SK-N-SH (cell line): ENCODE results near the gene IQUB. TPM values are rescaled to one million over a fixed set of nuclear protein-coding genes. Genes with fewer than 3 reads are reported as not detected.

ENCODE experiments used
- CTCF ChIA-PET: fragments of 300-600, 350-600 bp; formaldehyde crosslinking; extraction: SDS; loops from one replicate; lab custom pipeline; 2021; lab: Yijun Ruan, JAX
- POLR2A ChIA-PET: fragments of 350-600 bp; sonication (Branson Sonifier 250); formaldehyde crosslinking; extraction: SDS; loops from one replicate; lab custom pipeline; 2020; ENCODE audit warnings: antibody characterized with exemption, inconsistent platforms; lab: Yijun Ruan, JAX
- DNase-seq: peaks from one replicate; pipeline ENCODE4 v3.0.0; 2012
- H2AFZ ChIP-seq: fragments of 200-600 bp; sonication (generic); 2 replicates; pipeline ENCODE4 v1.8.1; 2016; ENCODE audit warnings: antibody characterized with exemption, mild to moderate bottlenecking, low read depth
- H3F3A ChIP-seq: fragments of 200-600 bp; sonication (generic); replicated peaks from 2 replicates; pipeline ENCODE3; 2016; ENCODE audit warnings: antibody characterized with exemption, mild to moderate bottlenecking; ENCODE audit not compliant: insufficient read depth
- H3K27ac ChIP-seq, 2 experiments: fragments of 200-500 bp in 1 of 2; fragments of 200-600 bp in 1 of 2; sonication (Bioruptor generic) in 1 of 2; sonication (generic), shearing (Covaris generic) in 1 of 2; 2 replicates each; pipeline versions ENCODE4 v1.5.1 to v1.6.1; 2014 to 2016; ENCODE audit warnings: low read depth in 2 of 2, inconsistent platforms in 1 of 2, low read length in 1 of 2, mild to moderate bottlenecking in 1 of 2, mixed read lengths in 1 of 2
- H3K27me3 ChIP-seq: fragments of 200-600 bp; sonication (generic), shearing (Covaris generic); 2 replicates; pipeline ENCODE4 v1.6.1; 2016; ENCODE audit warnings: mixed run types; ENCODE audit not compliant: insufficient read depth
- H3K36me3 ChIP-seq, 2 experiments: fragments of 200-500 bp in 1 of 2; fragments of 200-600 bp in 1 of 2; sonication (Bioruptor generic) in 1 of 2; sonication (generic) in 1 of 2; replicated peaks in 1 of 2; 2 replicates each; pipeline versions ENCODE3 to v1.5.1; 2014 to 2016; ENCODE audit warnings: low read length in 1 of 2, mild to moderate bottlenecking in 1 of 2; ENCODE audit not compliant: insufficient read depth in 2 of 2, control insufficient read depth in 1 of 2
- H3K4me1 ChIP-seq, 2 experiments: fragments of 200-500 bp in 1 of 2; fragments of 200-600 bp in 1 of 2; sonication (Bioruptor generic) in 1 of 2; sonication (generic), shearing (Covaris generic) in 1 of 2; 2 replicates each; pipeline versions ENCODE4 v1.5.1 to v1.6.1; 2014 to 2016; ENCODE audit warnings: low read depth in 1 of 2, low read length in 1 of 2, mixed run types in 1 of 2; ENCODE audit not compliant: insufficient read depth in 2 of 2, control insufficient read depth in 1 of 2
- H3K4me2 ChIP-seq: fragments of 200-600 bp; sonication (generic), shearing (Covaris generic); 2 replicates; pipeline ENCODE4 v1.6.1; 2017; ENCODE audit warnings: mixed run types
- H3K4me3 ChIP-seq, 2 experiments: fragments of 200-500 bp in 1 of 2; fragments of 200-600 bp in 1 of 2; sonication (Bioruptor generic) in 1 of 2; sonication (generic), shearing (Covaris generic) in 1 of 2; 2 replicates each; pipeline versions ENCODE4 v1.5.1 to v1.8.1; 2014 to 2016; ENCODE audit warnings: low read depth in 2 of 2, inconsistent platforms in 1 of 2, low read length in 1 of 2, mild to moderate bottlenecking in 1 of 2, mixed read lengths in 1 of 2, moderate library complexity in 1 of 2
- H3K79me2 ChIP-seq: fragments of 200-600 bp; sonication (generic); 2 replicates; pipeline ENCODE4 v1.8.1; 2017; ENCODE audit warnings: mild to moderate bottlenecking; ENCODE audit not compliant: insufficient read depth
- H3K9ac ChIP-seq: fragments of 200-600 bp; sonication (generic); 2 replicates; pipeline ENCODE4 v1.6.1; 2017; ENCODE audit warnings: mixed run types
- H3K9me2 ChIP-seq: fragments of 200-600 bp; sonication (generic); 2 replicates; pipeline ENCODE4 v1.6.1; 2017; ENCODE audit warnings: mixed run types
- H3K9me3 ChIP-seq: fragments of 200-600 bp; sonication (generic); 2 replicates; pipeline ENCODE4 v1.6.1; 2017; ENCODE audit warnings: mixed run types, mild to moderate bottlenecking, moderate library complexity
- H4K20me1 ChIP-seq: fragments of 200-600 bp; sonication (generic); 2 replicates; pipeline ENCODE4 v1.6.1; 2017; ENCODE audit warnings: mild to moderate bottlenecking, mixed run types; ENCODE audit not compliant: insufficient read depth
- CHD2 ChIP-seq: fragments of 150-350 bp; IDR thresholded peaks from 2 replicates; pipeline ENCODE4 v1.6.1; 2018; ENCODE audit warnings: low read length; ENCODE audit not compliant: partially characterized antibody
- ELF1 ChIP-seq: IDR thresholded peaks from 2 replicates; pipeline ENCODE4 v1.4.0; 2012
- EP300 ChIP-seq, 2 experiments: IDR thresholded peaks; 2 replicates each; pipeline versions ENCODE4 v1.4.0 to v1.6.1; 2012; ENCODE audit warnings: borderline replicate concordance in 1 of 2, low read depth in 1 of 2, low read length in 1 of 2
- FOSL2 ChIP-seq: IDR thresholded peaks from 2 replicates; pipeline ENCODE4 v1.4.0; 2012; ENCODE audit warnings: low read depth, mild to moderate bottlenecking, moderate library complexity, borderline replicate concordance
- FOXJ3 ChIP-seq: sonication (generic); formaldehyde crosslinking; IDR thresholded peaks from 2 replicates; pipeline ENCODE4 v1.5.1; 2020; ENCODE audit warnings: mild to moderate bottlenecking, missing genetic modification reagents
- GATA2 ChIP-seq: sonication (generic); formaldehyde crosslinking; IDR thresholded peaks from 2 replicates; pipeline ENCODE4 v1.5.0; 2020; ENCODE audit warnings: mild to moderate bottlenecking, missing genetic modification reagents
- JUND ChIP-seq: IDR thresholded peaks from 2 replicates; pipeline ENCODE4 v1.4.0; 2012
- MXI1 ChIP-seq: IDR thresholded peaks from 2 replicates; pipeline ENCODE4 v1.6.1; 2012; ENCODE audit warnings: mild to moderate bottlenecking, low read depth, low read length, improper control_type of control experiment
- NRF1 ChIP-seq: IDR thresholded peaks from 2 replicates; pipeline ENCODE4 v1.6.1; 2012; ENCODE audit warnings: low read depth, mild to moderate bottlenecking, low read length
- RAD21 ChIP-seq: IDR thresholded peaks from 2 replicates; pipeline ENCODE4 v1.6.1; 2012; ENCODE audit warnings: mild to moderate bottlenecking, low read length
- RCOR1 ChIP-seq: fragments of 150-350 bp; IDR thresholded peaks from 2 replicates; pipeline ENCODE4 v1.6.1; 2017; ENCODE audit warnings: antibody characterized with exemption, low read length
- RFX5 ChIP-seq: IDR thresholded peaks from 2 replicates; pipeline ENCODE4 v1.6.1; 2012; ENCODE audit warnings: mild to moderate bottlenecking, improper control_type of control experiment, low read length
- RXRA ChIP-seq: IDR thresholded peaks from 2 replicates; pipeline ENCODE4 v1.4.0; 2012; ENCODE audit warnings: low read depth, mild to moderate bottlenecking, borderline replicate concordance
- SIN3A ChIP-seq: IDR thresholded peaks from 2 replicates; pipeline ENCODE4 v1.6.1; 2012; ENCODE audit warnings: low read depth, mild to moderate bottlenecking, low read length, moderate library complexity, borderline replicate concordance
- SMC3 ChIP-seq: IDR thresholded peaks from 2 replicates; pipeline ENCODE4 v1.6.1; 2012; ENCODE audit warnings: low read depth, low read length, improper control_type of control experiment
- TAF1 ChIP-seq: IDR thresholded peaks from 2 replicates; pipeline ENCODE4 v1.6.1; 2012; ENCODE audit warnings: low read depth, mild to moderate bottlenecking, low read length, moderate library complexity, borderline replicate concordance
- TCF12 ChIP-seq: IDR thresholded peaks from 2 replicates; pipeline ENCODE4 v1.4.0; 2012
- TEAD4 ChIP-seq: IDR thresholded peaks from 2 replicates; pipeline ENCODE4 v1.4.0; 2012; ENCODE audit warnings: mild to moderate bottlenecking, borderline replicate concordance; ENCODE audit not compliant: insufficient read depth
- YY1 ChIP-seq: IDR thresholded peaks from 2 replicates; pipeline ENCODE4 v1.4.0; 2012; ENCODE audit warnings: low read depth, mild to moderate bottlenecking
- WGBS: methylation state at CpG from one replicate; pipeline ENCODE4 v1.1.6; 2017; ENCODE audit warnings: low lambda C conversion rate; 5-methylcytosine and 5-hydroxymethylcytosine counted together
- polyA plus RNA-seq, 3 experiments: library from polyadenylated mRNA; depleted of rRNA; stranded (reverse); fragments of >200 nt; gene quantifications; 2 replicates each; pipeline ENCODE4 v1.2.3, GENCODE V29; 2012
- TF ChIP-seq, protein P1 (sequence below): IDR thresholded peaks from 2 replicates; pipeline ENCODE4 v1.4.0; 2012; ENCODE audit warnings: low read depth, borderline replicate concordance
- TF ChIP-seq, protein P2 (sequence below): IDR thresholded peaks from 2 replicates; pipeline ENCODE4 v1.4.0; 2012; ENCODE audit warnings: low read depth, borderline replicate concordance
- TF ChIP-seq, protein P3 (sequence below): IDR thresholded peaks from 2 replicates; pipeline ENCODE4 v1.6.1; 2012; ENCODE audit warnings: mild to moderate bottlenecking, low read depth, low read length, moderate library complexity
- TF ChIP-seq, protein P4 (sequence below): IDR thresholded peaks from 2 replicates; pipeline ENCODE4 v1.4.0; 2012; ENCODE audit warnings: low read depth
- TF ChIP-seq, protein P5 (sequence below): fragments of 200-600 bp; sonication (generic); IDR thresholded peaks from 2 replicates; pipeline ENCODE4 v1.6.1; 2017; ENCODE audit warnings: antibody characterized with exemption, mild to moderate bottlenecking, moderate library complexity
- TF ChIP-seq, protein P6 (sequence below): fragments of 150-350 bp; IDR thresholded peaks from 2 replicates; pipeline ENCODE4 v1.6.1; 2017; ENCODE audit warnings: antibody characterized with exemption, low read length, low read depth, borderline replicate concordance

IQUB gene
- polyA plus RNA-seq, 1 of the 3 experiments (the other 2 are of a cell fraction), result 0.10 TPM

DNA sequence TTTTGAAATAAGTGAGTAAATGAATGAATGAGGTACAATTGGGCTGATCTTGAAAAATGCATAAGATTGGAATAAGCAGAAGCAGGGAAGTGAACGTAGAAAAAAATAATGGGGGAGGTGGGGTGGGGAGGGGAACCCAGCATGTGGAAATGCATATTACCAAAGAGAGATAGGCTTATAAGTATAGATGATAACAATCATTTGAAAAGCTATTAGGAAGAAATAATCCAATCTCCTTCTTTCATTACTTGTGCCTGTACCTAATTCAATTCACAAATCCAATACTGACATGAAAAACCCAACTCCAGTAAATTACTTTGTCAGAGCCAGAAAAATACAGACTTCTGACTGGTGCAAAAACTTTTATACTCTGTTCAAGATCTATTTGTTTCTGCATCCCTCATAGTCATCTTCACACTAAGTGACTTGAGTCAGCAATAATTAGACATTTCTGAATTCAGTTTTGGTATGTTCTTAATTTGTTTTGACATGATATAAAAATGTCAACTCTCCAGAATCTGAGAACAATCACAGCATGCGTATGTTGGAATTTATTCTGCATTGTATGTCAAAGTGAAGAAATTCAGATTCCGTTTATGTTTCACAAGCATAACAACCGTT lies 99.2 kb downstream of the IQUB start:
- Histone ChIP-seq H3K4me1 (peaks cover 0 to 8% of the 10 kb centered on the region in 2 experiments; a peak in 2 of 4 replicates), H3K27ac (peak overlapping the region in 1 of 2 experiments; percentile 60; a peak in 1 of 4 replicates), H3K4me2 (no peak overlapping the region), H3K4me3 (no peak overlapping the region), H3K79me2 (no peaks in the 10 kb centered on the region), H3K9me2 (no peaks in the 10 kb centered on the region), H3F3A (no peaks in the 10 kb centered on the region), H2AFZ (no peak overlapping the region), H4K20me1 (no peaks in the 10 kb centered on the region), H3K27me3 (no peaks in the 10 kb centered on the region), H3K36me3 (no peaks in the 10 kb centered on the region), H3K9ac (no peak overlapping the region), H3K9me3 (no peaks in the 10 kb centered on the region)
- peak; percentile 28 for DNase-seq
- ChIA-PET POLR2A (no interaction called here), CTCF (no interaction called here)
- WGBS, result 9% methylated on average over 4 of the region's 4 CpGs
- TF ChIP-seq MXI1 (peak; percentile 42; the same call in 1 of the 2 replicates), CHD2 (peak; percentile 52), FOSL2 (no peak), TAF1 (no peak), FOXJ3 (CRISPR knock-in tag) (no peak), RAD21 (no peak), RXRA (no peak), SMC3 (no peak), JUND (no peak), SIN3A (no peak), RFX5 (0 out of 2 replicates have a peak, but pooled peaks have one; percentile 16), RCOR1 (peak; percentile 40; the same call in 1 of the 2 replicates), EP300 (IDR thresholded peaks at IDR 0.05; ENCODE audit: borderline replicate concordance in 1 of 2, low read depth in 1 of 2, low read length in 1 of 2) (peak in 1 of 2 experiments; percentile 76; a peak in 1 of 4 replicates), TEAD4 (no peak), YY1 (no peak), ELF1 (no peak), TCF12 (no peak), GATA2 (peak; percentile 49), NRF1 (no peak)
- TF ChIP-seq, protein P1, sequence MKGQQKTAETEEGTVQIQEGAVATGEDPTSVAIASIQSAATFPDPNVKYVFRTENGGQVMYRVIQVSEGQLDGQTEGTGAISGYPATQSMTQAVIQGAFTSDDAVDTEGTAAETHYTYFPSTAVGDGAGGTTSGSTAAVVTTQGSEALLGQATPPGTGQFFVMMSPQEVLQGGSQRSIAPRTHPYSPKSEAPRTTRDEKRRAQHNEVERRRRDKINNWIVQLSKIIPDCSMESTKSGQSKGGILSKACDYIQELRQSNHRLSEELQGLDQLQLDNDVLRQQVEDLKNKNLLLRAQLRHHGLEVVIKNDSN, result no peak
- TF ChIP-seq, protein P2, sequence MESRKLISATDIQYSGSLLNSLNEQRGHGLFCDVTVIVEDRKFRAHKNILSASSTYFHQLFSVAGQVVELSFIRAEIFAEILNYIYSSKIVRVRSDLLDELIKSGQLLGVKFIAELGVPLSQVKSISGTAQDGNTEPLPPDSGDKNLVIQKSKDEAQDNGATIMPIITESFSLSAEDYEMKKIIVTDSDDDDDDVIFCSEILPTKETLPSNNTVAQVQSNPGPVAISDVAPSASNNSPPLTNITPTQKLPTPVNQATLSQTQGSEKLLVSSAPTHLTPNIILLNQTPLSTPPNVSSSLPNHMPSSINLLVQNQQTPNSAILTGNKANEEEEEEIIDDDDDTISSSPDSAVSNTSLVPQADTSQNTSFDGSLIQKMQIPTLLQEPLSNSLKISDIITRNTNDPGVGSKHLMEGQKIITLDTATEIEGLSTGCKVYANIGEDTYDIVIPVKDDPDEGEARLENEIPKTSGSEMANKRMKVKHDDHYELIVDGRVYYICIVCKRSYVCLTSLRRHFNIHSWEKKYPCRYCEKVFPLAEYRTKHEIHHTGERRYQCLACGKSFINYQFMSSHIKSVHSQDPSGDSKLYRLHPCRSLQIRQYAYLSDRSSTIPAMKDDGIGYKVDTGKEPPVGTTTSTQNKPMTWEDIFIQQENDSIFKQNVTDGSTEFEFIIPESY, result no peak
- TF ChIP-seq, protein P3, sequence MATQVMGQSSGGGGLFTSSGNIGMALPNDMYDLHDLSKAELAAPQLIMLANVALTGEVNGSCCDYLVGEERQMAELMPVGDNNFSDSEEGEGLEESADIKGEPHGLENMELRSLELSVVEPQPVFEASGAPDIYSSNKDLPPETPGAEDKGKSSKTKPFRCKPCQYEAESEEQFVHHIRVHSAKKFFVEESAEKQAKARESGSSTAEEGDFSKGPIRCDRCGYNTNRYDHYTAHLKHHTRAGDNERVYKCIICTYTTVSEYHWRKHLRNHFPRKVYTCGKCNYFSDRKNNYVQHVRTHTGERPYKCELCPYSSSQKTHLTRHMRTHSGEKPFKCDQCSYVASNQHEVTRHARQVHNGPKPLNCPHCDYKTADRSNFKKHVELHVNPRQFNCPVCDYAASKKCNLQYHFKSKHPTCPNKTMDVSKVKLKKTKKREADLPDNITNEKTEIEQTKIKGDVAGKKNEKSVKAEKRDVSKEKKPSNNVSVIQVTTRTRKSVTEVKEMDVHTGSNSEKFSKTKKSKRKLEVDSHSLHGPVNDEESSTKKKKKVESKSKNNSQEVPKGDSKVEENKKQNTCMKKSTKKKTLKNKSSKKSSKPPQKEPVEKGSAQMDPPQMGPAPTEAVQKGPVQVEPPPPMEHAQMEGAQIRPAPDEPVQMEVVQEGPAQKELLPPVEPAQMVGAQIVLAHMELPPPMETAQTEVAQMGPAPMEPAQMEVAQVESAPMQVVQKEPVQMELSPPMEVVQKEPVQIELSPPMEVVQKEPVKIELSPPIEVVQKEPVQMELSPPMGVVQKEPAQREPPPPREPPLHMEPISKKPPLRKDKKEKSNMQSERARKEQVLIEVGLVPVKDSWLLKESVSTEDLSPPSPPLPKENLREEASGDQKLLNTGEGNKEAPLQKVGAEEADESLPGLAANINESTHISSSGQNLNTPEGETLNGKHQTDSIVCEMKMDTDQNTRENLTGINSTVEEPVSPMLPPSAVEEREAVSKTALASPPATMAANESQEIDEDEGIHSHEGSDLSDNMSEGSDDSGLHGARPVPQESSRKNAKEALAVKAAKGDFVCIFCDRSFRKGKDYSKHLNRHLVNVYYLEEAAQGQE, result no peak
- TF ChIP-seq, protein P4, sequence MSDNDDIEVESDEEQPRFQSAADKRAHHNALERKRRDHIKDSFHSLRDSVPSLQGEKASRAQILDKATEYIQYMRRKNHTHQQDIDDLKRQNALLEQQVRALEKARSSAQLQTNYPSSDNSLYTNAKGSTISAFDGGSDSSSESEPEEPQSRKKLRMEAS, result no peak
- TF ChIP-seq, protein P5, sequence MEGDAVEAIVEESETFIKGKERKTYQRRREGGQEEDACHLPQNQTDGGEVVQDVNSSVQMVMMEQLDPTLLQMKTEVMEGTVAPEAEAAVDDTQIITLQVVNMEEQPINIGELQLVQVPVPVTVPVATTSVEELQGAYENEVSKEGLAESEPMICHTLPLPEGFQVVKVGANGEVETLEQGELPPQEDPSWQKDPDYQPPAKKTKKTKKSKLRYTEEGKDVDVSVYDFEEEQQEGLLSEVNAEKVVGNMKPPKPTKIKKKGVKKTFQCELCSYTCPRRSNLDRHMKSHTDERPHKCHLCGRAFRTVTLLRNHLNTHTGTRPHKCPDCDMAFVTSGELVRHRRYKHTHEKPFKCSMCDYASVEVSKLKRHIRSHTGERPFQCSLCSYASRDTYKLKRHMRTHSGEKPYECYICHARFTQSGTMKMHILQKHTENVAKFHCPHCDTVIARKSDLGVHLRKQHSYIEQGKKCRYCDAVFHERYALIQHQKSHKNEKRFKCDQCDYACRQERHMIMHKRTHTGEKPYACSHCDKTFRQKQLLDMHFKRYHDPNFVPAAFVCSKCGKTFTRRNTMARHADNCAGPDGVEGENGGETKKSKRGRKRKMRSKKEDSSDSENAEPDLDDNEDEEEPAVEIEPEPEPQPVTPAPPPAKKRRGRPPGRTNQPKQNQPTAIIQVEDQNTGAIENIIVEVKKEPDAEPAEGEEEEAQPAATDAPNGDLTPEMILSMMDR, result no peak
- TF ChIP-seq, protein P6, sequence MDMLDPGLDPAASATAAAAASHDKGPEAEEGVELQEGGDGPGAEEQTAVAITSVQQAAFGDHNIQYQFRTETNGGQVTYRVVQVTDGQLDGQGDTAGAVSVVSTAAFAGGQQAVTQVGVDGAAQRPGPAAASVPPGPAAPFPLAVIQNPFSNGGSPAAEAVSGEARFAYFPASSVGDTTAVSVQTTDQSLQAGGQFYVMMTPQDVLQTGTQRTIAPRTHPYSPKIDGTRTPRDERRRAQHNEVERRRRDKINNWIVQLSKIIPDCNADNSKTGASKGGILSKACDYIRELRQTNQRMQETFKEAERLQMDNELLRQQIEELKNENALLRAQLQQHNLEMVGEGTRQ, result no peak
